H9 (cell line): ENCODE results near the gene ATG4B. TPM values are rescaled to one million over a fixed set of nuclear protein-coding genes. Genes with fewer than 3 reads are reported as not detected.

Source experiments
- DNase-seq: peaks from one replicate; pipeline ENCODE4 v3.0.0-alpha.2; 2017
- H2AFZ ChIP-seq: one replicate; pipeline ENCODE4 v1.6.1; 2013; ENCODE audit warnings: mild to moderate bottlenecking, low read length, control low read depth, moderate library complexity
- H2AK5ac ChIP-seq: 2 replicates; pipeline ENCODE4 v1.6.1; 2013; ENCODE audit warnings: low read length, control low read depth, mixed read lengths; ENCODE audit not compliant: insufficient read length
- H2BK120ac ChIP-seq: one replicate; pipeline ENCODE4 v1.6.1; 2013; ENCODE audit warnings: low read depth, mild to moderate bottlenecking, low read length, control low read depth, inconsistent platforms; ENCODE audit not compliant: poor library complexity, severe bottlenecking
- H2BK12ac ChIP-seq: 2 replicates; pipeline ENCODE4 v1.6.1; 2013; ENCODE audit warnings: low read length, control low read depth, mixed read lengths, low read depth; ENCODE audit not compliant: insufficient read length
- H2BK15ac ChIP-seq: 2 replicates; pipeline ENCODE4 v1.6.1; 2013; ENCODE audit warnings: low read depth, low read length, control low read depth
- H2BK20ac ChIP-seq: one replicate; pipeline ENCODE4 v1.6.1; 2013; ENCODE audit warnings: low read depth, mild to moderate bottlenecking, low read length, control low read depth, inconsistent platforms; ENCODE audit not compliant: poor library complexity, severe bottlenecking
- H2BK5ac ChIP-seq: 2 replicates; pipeline ENCODE4 v1.6.1; 2013; ENCODE audit warnings: low read length, control low read depth, mixed read lengths; ENCODE audit not compliant: insufficient read length
- H3K14ac ChIP-seq: 2 replicates; pipeline ENCODE4 v1.6.1; 2013; ENCODE audit warnings: low read length, control low read depth; ENCODE audit not compliant: insufficient read depth
- H3K18ac ChIP-seq: 2 replicates; pipeline ENCODE4 v1.6.1; 2013; ENCODE audit warnings: low read depth, mild to moderate bottlenecking, mixed read lengths, low read length, control low read depth; ENCODE audit not compliant: insufficient read length
- H3K23ac ChIP-seq: 2 replicates; pipeline ENCODE4 v1.6.1; 2013; ENCODE audit warnings: low read length, control low read depth, mixed read lengths, low read depth; ENCODE audit not compliant: insufficient read length
- H3K23me2 ChIP-seq: 2 replicates; pipeline ENCODE4 v1.6.1; 2013; ENCODE audit warnings: low read depth, mild to moderate bottlenecking, mixed read lengths, low read length, control low read depth; ENCODE audit not compliant: insufficient read length, poor library complexity, severe bottlenecking
- H3K27ac ChIP-seq: 2 replicates; pipeline ENCODE4 v1.5.1; 2013; ENCODE audit warnings: low read length, control low read depth, mixed read lengths, low read depth; ENCODE audit not compliant: insufficient read length
- H3K27me3 ChIP-seq: 2 replicates; pipeline ENCODE4 v1.6.1; 2013; ENCODE audit warnings: low read length, control low read depth, inconsistent platforms; ENCODE audit not compliant: insufficient read depth
- H3K4ac ChIP-seq: 2 replicates; pipeline ENCODE4 v1.6.1; 2013; ENCODE audit warnings: low read depth, mild to moderate bottlenecking, control low read depth, inconsistent platforms, low read length, moderate library complexity
- H3K4me1 ChIP-seq: 2 replicates; pipeline ENCODE4 v1.6.1; 2013; ENCODE audit warnings: low read length, control low read depth, inconsistent platforms; ENCODE audit not compliant: insufficient read depth
- H3K4me2 ChIP-seq: 2 replicates; pipeline ENCODE4 v1.6.1; 2013; ENCODE audit warnings: low read length, control low read depth, mixed read lengths; ENCODE audit not compliant: insufficient read length, insufficient read depth
- H3K56ac ChIP-seq: 2 replicates; pipeline ENCODE4 v1.6.1; 2013; ENCODE audit warnings: low read depth, mild to moderate bottlenecking, mixed read lengths, low read length, control low read depth; ENCODE audit not compliant: insufficient read length
- H3K79me1 ChIP-seq: 2 replicates; pipeline ENCODE4 v1.6.1; 2013; ENCODE audit warnings: low read depth, mild to moderate bottlenecking, moderate library complexity, low read length, control low read depth, inconsistent platforms; ENCODE audit not compliant: insufficient read depth, poor library complexity, severe bottlenecking
- H3K79me2 ChIP-seq: 2 replicates; pipeline ENCODE4 v1.6.1; 2013; ENCODE audit warnings: low read length, control low read depth, inconsistent platforms; ENCODE audit not compliant: insufficient read depth
- H3K9ac ChIP-seq: 2 replicates; pipeline ENCODE4 v1.6.1; 2013; ENCODE audit warnings: low read length, control low read depth, mixed read lengths; ENCODE audit not compliant: insufficient read length; ENCODE audit errors: extremely low read depth
- H3K9me3 ChIP-seq: one replicate; pipeline ENCODE4 v1.6.1; 2013; ENCODE audit warnings: low read depth, low read length, inconsistent platforms; ENCODE audit not compliant: control insufficient read depth
- H3T11ph ChIP-seq: one replicate; pipeline ENCODE4 v1.6.1; 2013; ENCODE audit warnings: mild to moderate bottlenecking, low read length, control low read depth, inconsistent platforms
- H4K20me1 ChIP-seq: one replicate; pipeline ENCODE4 v1.6.1; 2013; ENCODE audit not compliant: control insufficient read depth, insufficient read length, insufficient read depth
- H4K5ac ChIP-seq: 2 replicates; pipeline ENCODE4 v1.6.1; 2013; ENCODE audit warnings: low read depth, mild to moderate bottlenecking, mixed read lengths, low read length, control low read depth; ENCODE audit not compliant: insufficient read length
- H4K8ac ChIP-seq: replicated peaks from 2 replicates; pipeline ENCODE4 v1.6.1; 2013; ENCODE audit warnings: low read length, control low read depth, mixed read lengths, low read depth; ENCODE audit not compliant: insufficient read length
- H4K91ac ChIP-seq: 2 replicates; pipeline ENCODE4 v1.6.1; 2013; ENCODE audit warnings: low read depth, mild to moderate bottlenecking, moderate library complexity, mixed read lengths, low read length, control low read depth; ENCODE audit not compliant: insufficient read length
- H3K27ac Mint-ChIP-seq, 3 experiments: 2 replicates in 2 of 3; 3 replicates in 1 of 3; pipeline ENCODE4 v1.8.0; 2020 to 2021; ENCODE audit warnings: mixed read lengths in 3 of 3, mild to moderate bottlenecking in 1 of 3, moderate library complexity in 1 of 3
- H3K27me3 Mint-ChIP-seq: 2 replicates; pipeline ENCODE4 v1.8.0; 2021; ENCODE audit warnings: low read depth, mild to moderate bottlenecking, moderate library complexity, mixed read lengths
- H3K36me3 Mint-ChIP-seq, 3 experiments: 2 replicates in 2 of 3; 3 replicates in 1 of 3; pipeline ENCODE4 v1.8.0; 2020 to 2021; ENCODE audit warnings: low read depth in 3 of 3, mixed read lengths in 3 of 3; ENCODE audit not compliant: insufficient read depth in 1 of 3
- H3K4me1 Mint-ChIP-seq, 2 experiments: 2 replicates each; pipeline ENCODE4 v1.8.0; 2020; ENCODE audit warnings: mixed read lengths in 2 of 2
- H3K4me3 Mint-ChIP-seq, 2 experiments: 2 replicates in 1 of 2; 3 replicates in 1 of 2; pipeline ENCODE4 v1.8.0; 2020 to 2021; ENCODE audit warnings: mild to moderate bottlenecking in 2 of 2, mixed read lengths in 2 of 2, moderate library complexity in 1 of 2
- H3K9me3 Mint-ChIP-seq, 2 experiments: 2 replicates in 1 of 2; 3 replicates in 1 of 2; pipeline ENCODE4 v1.8.0; 2020; ENCODE audit warnings: mild to moderate bottlenecking in 2 of 2, mixed read lengths in 2 of 2, moderate library complexity in 1 of 2
- CTCF ChIP-seq: fragments of 200-600 bp; sonication (generic); conservative IDR thresholded peaks from 3 replicates; pipeline ENCODE4 v1.8.0; 2021; ENCODE audit warnings: antibody characterized with exemption, mild to moderate bottlenecking
- WGBS: extraction: QIAGEN DNeasy Blood & Tissue Kit; methylation state at CpG from one replicate; pipeline ENCODE4 v1.1.7; 2013; ENCODE audit warnings: missing lambda C conversion rate, low lambda C conversion rate, mixed read lengths; ENCODE audit not compliant: insufficient read length; ENCODE audit errors: extremely low coverage; 5-methylcytosine and 5-hydroxymethylcytosine counted together
- total RNA-seq: library from RNA; stranded (reverse); gene quantifications from 2 replicates; pipeline ENCODE4 v1.2.1, GENCODE V29; 2021

ATG4B gene
- total RNA-seq, 1 experiment from 2014 or later, result 105 TPM

GRCh38 chr2:241656190-241656741 is 18.8 kb downstream of the ATG4B start:
- Histone ChIP-seq H3T11ph (no peak overlapping the region), H3K23me2 (no peaks in the 10 kb centered on the region), H4K5ac (no peak overlapping the region), H3K4me2 (no peak overlapping the region), H4K91ac (no peak overlapping the region), H3K27me3 (no peaks in the 10 kb centered on the region), H2AK5ac (no peak overlapping the region), H3K18ac (no peak overlapping the region), H2BK15ac (no peak overlapping the region), H4K8ac (no peak overlapping the region), H2BK5ac (no peak overlapping the region), H3K79me2 (peaks cover 2% of the 10 kb centered on the region; the same call in 1 of the 2 replicates), H3K23ac (no peak overlapping the region), H3K56ac (no peak overlapping the region), H3K9me3 (no peaks in the 10 kb centered on the region), H3K27ac (no peak overlapping the region), H2BK12ac (no peak overlapping the region), H3K79me1 (peaks cover 8% of the 10 kb centered on the region), H2AFZ (no peak overlapping the region), H4K20me1 (no peaks in the 10 kb centered on the region), H2BK20ac (no peak overlapping the region), H3K4me1 (no peaks in the 10 kb centered on the region), H3K14ac (no peak overlapping the region; the same call in 1 of the 2 replicates), H3K4ac (no peak overlapping the region), H3K9ac (no peak overlapping the region), H2BK120ac (no peak overlapping the region)
- no peaks in the 10 kb centered on the region for H3K4me1 Mint-ChIP-seq
- TF ChIP-seq CTCF, result no peak
- peaks cover 38 to 84% (median 81%) of the 10 kb centered on the region in 3 experiments; a peak in 6 of 7 replicates for H3K36me3 Mint-ChIP-seq
- H3K27me3 Mint-ChIP-seq, result no peaks in the 10 kb centered on the region; the same call in 1 of the 2 replicates
- DNase-seq, result no peak
- no CpG with 5 or more reads among the region's 13 CpGs for WGBS
- no peaks in the 10 kb centered on the region for H3K9me3 Mint-ChIP-seq
- H3K27ac Mint-ChIP-seq, result peak overlapping the region in 1 of 3 experiments; percentile 8; a peak in 2 of 7 replicates
- no peak overlapping the region; a peak in 1 of 5 replicates for H3K4me3 Mint-ChIP-seq
